Measurements from ENCODE around the gene CFAP57.

DNA sequence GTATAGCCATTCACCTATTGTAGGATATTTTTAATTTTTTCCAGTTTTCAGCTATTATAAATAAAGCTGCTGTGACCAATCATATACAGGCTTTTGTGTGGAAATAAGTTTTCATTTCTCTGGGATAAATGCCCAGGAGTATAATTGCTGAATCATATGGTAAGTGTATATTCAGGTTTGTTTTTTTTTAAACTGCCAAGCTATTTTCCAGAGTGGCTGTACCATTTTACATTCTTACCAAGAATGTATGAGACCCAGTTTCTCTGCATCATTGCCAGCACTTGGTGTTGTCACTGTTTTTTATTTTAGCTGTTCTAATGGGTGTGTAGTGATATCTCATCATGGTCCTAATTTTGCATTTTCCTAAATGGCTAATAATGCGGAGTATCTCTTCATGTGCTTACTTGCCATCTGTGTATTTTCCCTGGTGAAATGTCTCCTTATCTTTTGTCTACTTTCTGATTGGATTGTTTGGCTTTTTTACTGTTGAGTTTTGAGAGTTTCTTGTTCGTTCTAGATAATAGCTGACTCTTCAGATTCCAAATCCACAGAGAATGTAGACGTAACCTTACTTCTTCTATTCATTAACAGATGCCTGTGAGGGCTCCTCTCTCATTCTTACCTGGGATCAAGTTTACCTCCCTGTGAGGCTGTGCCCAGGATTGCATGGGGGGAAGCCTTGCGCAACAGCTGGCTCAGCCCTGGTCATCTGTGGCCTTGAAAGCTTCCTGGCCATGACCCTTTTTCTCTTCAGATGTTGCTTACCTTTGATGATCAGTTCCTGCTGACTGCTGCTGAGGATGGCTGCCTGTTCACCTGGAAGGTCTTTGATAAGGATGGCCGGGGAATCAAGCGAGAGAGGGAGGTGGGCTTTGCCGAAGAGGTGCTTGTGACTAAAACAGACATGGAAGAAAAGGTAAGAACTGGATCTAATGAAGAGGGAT, 42.6 kb downstream of the CFAP57 start:
- no peak for TF ChIP-seq ZNF217 (CRISPR knock-in tag; IDR thresholded peaks at IDR 0.05)
- no peak for TF ChIP-seq PHB2 (IDR thresholded peaks at IDR 0.05; ENCODE audit: low read depth)
- TF ChIP-seq HNRNPLL (IDR thresholded peaks at IDR 0.05; ENCODE audit: low read depth, low read length, poor library complexity, severe bottlenecking), result no peak
- TF ChIP-seq, protein P1, sequence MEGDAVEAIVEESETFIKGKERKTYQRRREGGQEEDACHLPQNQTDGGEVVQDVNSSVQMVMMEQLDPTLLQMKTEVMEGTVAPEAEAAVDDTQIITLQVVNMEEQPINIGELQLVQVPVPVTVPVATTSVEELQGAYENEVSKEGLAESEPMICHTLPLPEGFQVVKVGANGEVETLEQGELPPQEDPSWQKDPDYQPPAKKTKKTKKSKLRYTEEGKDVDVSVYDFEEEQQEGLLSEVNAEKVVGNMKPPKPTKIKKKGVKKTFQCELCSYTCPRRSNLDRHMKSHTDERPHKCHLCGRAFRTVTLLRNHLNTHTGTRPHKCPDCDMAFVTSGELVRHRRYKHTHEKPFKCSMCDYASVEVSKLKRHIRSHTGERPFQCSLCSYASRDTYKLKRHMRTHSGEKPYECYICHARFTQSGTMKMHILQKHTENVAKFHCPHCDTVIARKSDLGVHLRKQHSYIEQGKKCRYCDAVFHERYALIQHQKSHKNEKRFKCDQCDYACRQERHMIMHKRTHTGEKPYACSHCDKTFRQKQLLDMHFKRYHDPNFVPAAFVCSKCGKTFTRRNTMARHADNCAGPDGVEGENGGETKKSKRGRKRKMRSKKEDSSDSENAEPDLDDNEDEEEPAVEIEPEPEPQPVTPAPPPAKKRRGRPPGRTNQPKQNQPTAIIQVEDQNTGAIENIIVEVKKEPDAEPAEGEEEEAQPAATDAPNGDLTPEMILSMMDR (IDR thresholded peaks at IDR 0.05 in 2 of 3, conservative IDR thresholded peaks at IDR 0.05 in 1 of 3; ENCODE audit: insufficient read depth in 2 of 3, low read depth in 1 of 3, low read length in 3 of 3), result no peak
- no peak for TF ChIP-seq SMC3 (conservative IDR thresholded peaks at IDR 0.05; ENCODE audit: insufficient read depth, low read depth, low read length)
- no peak for TF ChIP-seq ZBTB1 (CRISPR knock-in tag; IDR thresholded peaks at IDR 0.05; ENCODE audit: borderline replicate concordance, low read depth)
- TF ChIP-seq, protein P2, sequence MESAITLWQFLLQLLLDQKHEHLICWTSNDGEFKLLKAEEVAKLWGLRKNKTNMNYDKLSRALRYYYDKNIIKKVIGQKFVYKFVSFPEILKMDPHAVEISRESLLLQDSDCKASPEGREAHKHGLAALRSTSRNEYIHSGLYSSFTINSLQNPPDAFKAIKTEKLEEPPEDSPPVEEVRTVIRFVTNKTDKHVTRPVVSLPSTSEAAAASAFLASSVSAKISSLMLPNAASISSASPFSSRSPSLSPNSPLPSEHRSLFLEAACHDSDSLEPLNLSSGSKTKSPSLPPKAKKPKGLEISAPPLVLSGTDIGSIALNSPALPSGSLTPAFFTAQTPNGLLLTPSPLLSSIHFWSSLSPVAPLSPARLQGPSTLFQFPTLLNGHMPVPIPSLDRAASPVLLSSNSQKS (CRISPR knock-in tag; IDR thresholded peaks at IDR 0.05), result no peak
- TF ChIP-seq CBX8 (IDR thresholded peaks at IDR 0.05; ENCODE audit: borderline replicate concordance, extremely low read depth, low read depth, low read length, poor library complexity, severe bottlenecking), result no peak
- TF ChIP-seq TSC22D4 (tag; IDR thresholded peaks at IDR 0.05), result no peak

Data from K562 (cell line).